GM12878 (cell line): ENCODE measurements around the gene NLRP6.
"Not testable (repeated sequence)": the region's sequence is repeated elsewhere in the genome, so short reads cannot be mapped to it uniquely, and the experiment has no call there.

Source experiments
- CREM ChIP-seq: IDR thresholded peaks from 2 replicates; pipeline ENCODE4 v1.6.1; 2014; ENCODE audit warnings: antibody characterized with exemption, low read depth
- CTCF ChIP-seq, 3 experiments: IDR thresholded peaks in 2 of 3; conservative IDR thresholded peaks in 1 of 3; 2 replicates each; pipeline ENCODE4 v1.5.1; 2011; ENCODE audit warnings: low read depth in 3 of 3, low read length in 3 of 3, mild to moderate bottlenecking in 3 of 3, control low read depth in 2 of 3, moderate library complexity in 2 of 3, inconsistent platforms in 1 of 3, mixed read lengths in 1 of 3; ENCODE audit not compliant: control insufficient read depth in 2 of 3, insufficient read depth in 1 of 3; ENCODE audit errors: extremely low read depth in 1 of 3
- EP300 ChIP-seq, 2 experiments: fragments of 150-350 bp in 1 of 2; IDR thresholded peaks; 2 replicates each; pipeline ENCODE4 v1.6.1; 2011 to 2012; ENCODE audit warnings: low read depth in 2 of 2, low read length in 2 of 2, borderline replicate concordance in 1 of 2, improper control_type of control experiment in 1 of 2, inconsistent platforms in 1 of 2; ENCODE audit not compliant: control insufficient read depth in 1 of 2
- MXI1 ChIP-seq: fragments of 150-350 bp; IDR thresholded peaks from 2 replicates; pipeline ENCODE4 v1.6.1; 2011; ENCODE audit warnings: low read depth, mild to moderate bottlenecking, inconsistent platforms, low read length, improper control_type of control experiment
- PKNOX1 ChIP-seq: fragments of 450-650 bp; IDR thresholded peaks from 2 replicates; pipeline ENCODE4 v1.6.1; 2016; ENCODE audit warnings: mild to moderate bottlenecking
- REST ChIP-seq: IDR thresholded peaks from 2 replicates; pipeline ENCODE4 v1.6.1; 2012; ENCODE audit warnings: mild to moderate bottlenecking, low read depth, low read length
- SMAD5 ChIP-seq: IDR thresholded peaks from 2 replicates; pipeline ENCODE4 v1.6.1; 2016; ENCODE audit warnings: antibody characterized with exemption, low read depth
- YY1 ChIP-seq: IDR thresholded peaks from 2 replicates; pipeline ENCODE4 v1.6.1; 2011; ENCODE audit warnings: low read depth, mild to moderate bottlenecking, low read length
- ZBED1 ChIP-seq: IDR thresholded peaks from 2 replicates; pipeline ENCODE4 v1.6.1; 2016; ENCODE audit warnings: borderline replicate concordance
- ZNF217 ChIP-seq: fragments of 450-650 bp; IDR thresholded peaks from 2 replicates; pipeline ENCODE4 v1.6.1; 2017; ENCODE audit warnings: antibody characterized with exemption, mild to moderate bottlenecking

GRCh38 chr11:333616-334263 lies 55.5 kb downstream of the NLRP6 start:
- not testable (repeated sequence) for TF ChIP-seq MXI1; YY1; ZNF217; CREM; ZBED1; REST; CTCF (IDR thresholded peaks at IDR 0.05 in 2 of 3, conservative IDR thresholded peaks at IDR 0.05 in 1 of 3; ENCODE audit: control insufficient read depth in 2 of 3, extremely low read depth in 1 of 3, insufficient read depth in 1 of 3, low read depth in 3 of 3, low read length in 3 of 3); PKNOX1; EP300 (IDR thresholded peaks at IDR 0.05; ENCODE audit: borderline replicate concordance in 1 of 2, control insufficient read depth in 1 of 2, low read depth in 2 of 2, low read length in 2 of 2); SMAD5
